CD4-positive, alpha-beta T cell treated with Interleukin-17A for 1 hour (primary cell): ENCODE measurements around the gene ASIC1.
"Not testable (repeated sequence)": the region's sequence is repeated elsewhere in the genome, so short reads cannot be mapped to it uniquely, and the experiment has no call there.

Experiments used
- DNase-seq: peaks from one replicate; pipeline ENCODE4 v3.0.0-alpha.2; 2020

The ASIC1 gene

GRCh38 chr12:50061946-50062686, 4.7 kb downstream of the ASIC1 start:
- DNase-seq: no peak

GRCh38 chr12:50062728-50063460, 5.5 kb downstream of the ASIC1 start:
- no peak for DNase-seq

DNA sequence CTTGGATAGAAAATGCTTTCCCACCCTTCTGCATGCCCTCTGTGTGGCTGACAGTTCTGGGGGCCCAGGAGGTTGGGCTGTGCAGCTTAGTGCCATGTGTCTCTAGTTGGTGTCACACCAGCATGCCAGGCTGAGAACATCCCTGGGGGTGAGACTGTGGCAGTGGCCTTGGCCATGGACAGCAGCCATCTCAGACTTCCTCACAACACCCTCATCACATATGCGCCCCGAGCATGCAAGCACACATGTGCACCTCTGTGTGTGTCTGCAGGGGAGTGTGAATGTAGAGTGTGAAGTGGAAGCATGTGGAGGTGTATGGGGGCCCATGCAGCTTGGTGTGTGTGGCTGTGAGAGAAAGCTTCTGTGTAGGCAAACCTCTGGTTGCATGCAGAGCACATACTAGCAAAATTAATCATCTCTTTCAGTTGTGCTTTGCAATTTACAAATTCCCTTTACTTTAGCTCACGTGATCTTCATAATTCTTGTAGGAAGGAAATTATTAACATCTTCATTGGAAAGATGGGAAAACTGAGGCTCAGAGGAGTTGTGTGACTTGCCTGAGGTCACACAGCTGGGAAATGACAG, 8.4 kb downstream of the ASIC1 start:
- DNase-seq: no peak

- no peak for DNase-seq
These were observed 9.0 kb downstream of the ASIC1 start for GRCh38 chr12:50066402-50066801.

DNA sequence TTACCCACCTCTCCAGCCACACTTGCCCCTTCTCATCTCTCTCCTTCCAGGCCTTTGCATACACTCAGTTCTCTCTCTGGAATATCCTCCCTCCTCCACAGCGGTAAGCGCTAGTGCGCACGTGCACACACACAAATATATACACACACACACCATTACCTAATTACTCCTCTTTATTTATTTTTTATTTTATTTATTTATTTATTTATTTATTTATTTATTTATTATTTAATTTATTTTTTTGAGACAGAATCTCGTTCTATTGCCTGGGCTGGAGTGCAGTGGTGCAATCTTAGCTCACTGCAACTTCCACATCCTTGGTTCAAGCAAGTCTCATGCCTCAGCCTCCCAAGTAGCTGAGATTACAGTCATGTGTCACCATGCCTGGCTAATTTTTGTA, 11.7 kb downstream of the ASIC1 start:
- no peak for DNase-seq

DNA sequence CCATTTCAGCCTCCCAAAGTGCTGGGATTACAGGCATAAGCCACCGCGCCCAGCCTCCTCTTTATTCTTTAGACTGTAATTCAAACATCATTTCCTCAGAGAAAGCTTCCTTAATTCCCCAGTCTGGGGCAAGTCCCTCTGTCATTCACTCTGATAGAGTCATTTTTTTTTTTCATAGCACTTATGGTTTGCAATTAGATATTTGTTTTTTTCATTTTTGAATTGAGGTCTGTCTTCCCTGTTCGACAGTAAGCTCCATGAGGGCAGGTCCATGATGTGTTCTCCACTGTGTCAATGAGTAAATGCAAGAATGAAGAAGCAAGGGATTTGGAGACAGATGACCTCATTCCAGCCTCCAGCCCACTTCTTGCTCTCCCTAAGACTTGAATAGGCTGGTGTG, 12.1 kb downstream of the ASIC1 start:
- DNase-seq: no peak

GRCh38 chr12:50070314-50071060, 13.1 kb downstream of the ASIC1 start:
- peak; percentile 66 for DNase-seq

DNA sequence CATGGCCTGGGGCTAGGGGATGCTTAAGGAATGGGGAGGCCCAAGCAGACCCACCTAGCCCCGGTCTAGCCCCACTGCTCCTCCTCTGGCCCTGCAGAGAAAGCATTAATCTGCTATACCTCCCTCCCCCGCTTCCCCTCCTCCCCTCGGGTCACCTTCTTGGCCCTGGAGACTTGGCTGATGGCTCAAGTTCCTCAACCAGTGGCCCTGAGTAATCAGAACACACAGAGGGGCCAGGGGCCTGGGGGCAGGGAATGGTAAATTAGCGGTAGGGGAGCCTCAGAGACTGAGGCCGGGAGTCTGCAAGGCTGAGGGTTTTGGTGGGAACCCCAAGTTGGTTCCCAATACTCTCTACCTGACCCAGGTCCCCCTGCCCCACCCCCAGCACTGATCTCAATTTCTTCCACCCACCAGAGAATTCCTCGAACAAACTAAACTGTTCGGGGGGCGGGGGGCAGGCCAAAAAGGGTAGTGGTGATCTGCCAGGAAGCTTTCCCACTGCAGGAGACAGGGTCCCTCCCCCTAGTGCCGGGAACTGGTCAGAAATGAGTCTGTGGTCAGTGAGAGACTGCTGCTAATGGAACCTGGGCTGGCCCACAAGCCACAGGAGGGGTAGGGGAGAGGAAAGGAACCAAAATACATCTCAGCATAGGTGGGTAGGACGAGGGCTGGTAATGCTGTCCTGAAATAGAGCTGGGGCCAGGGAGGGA, 15.0 kb downstream of the ASIC1 start:
- DNase-seq: no peak

- DNase-seq: no peak
These were observed 15.8 kb downstream of the ASIC1 start for GRCh38 chr12:50073206-50073605.

DNA sequence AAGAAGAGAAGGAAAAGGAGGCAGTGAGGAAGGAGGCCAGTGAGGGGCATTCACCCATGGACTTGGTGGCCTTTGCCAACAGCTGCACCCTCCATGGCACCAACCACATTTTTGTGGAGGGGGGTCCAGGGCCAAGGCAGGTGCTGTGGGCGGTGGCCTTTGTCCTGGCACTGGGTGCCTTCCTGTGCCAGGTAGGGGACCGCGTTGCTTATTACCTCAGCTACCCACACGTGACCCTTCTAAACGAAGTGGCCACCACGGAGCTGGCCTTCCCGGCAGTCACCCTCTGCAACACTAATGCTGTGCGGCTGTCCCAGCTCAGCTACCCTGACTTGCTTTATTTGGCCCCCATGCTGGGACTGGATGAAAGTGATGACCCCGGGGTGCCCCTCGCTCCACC, 16.3 kb downstream of the ASIC1 start:
- no peak for DNase-seq

DNA sequence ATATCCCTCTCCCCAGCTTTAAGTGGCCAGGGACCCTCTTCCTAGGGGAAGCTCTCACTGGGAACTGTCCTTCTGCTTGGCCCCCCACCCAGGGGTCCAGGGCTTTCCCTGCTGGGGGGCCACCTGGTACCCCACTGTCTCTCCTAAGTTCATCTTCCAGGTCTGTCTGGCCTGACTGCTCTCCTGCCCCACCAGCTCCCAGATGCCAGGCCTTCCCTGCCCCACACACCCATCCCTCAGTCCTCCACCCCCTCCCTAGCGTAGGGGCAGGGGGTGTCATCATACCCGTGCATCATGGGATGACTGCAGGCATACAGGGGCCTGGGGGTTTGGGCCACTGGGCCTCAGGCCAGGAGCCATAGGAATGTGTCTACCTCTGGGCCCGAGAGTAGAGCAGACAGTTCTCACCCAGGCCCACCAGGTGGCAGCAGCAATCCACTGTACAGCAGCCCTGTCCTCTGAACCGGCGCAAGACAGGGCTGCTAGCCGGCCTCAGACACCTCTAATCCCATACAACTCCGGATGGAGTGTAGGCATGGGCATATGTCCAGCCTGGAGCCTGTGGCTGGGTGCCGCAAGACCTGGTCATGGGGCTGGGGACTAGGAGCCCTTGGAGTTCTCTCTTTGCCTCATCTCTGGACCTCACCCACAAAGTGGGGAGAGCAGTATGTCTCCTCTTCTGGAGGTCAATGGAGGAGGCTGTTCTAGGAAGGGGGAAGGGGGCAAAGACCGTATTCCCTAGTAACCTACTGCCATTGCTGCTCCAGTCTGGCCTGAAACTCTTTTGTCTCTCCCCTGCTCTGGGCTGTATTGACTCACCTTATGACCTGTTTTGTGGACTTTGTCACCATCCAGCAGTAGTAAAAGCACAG, 17.8 kb downstream of the ASIC1 start:
- DNase-seq: peak; percentile 82

- DNase-seq: no peak
These were observed 18.4 kb downstream of the ASIC1 start for GRCh38 chr12:50075808-50076170.

DNA sequence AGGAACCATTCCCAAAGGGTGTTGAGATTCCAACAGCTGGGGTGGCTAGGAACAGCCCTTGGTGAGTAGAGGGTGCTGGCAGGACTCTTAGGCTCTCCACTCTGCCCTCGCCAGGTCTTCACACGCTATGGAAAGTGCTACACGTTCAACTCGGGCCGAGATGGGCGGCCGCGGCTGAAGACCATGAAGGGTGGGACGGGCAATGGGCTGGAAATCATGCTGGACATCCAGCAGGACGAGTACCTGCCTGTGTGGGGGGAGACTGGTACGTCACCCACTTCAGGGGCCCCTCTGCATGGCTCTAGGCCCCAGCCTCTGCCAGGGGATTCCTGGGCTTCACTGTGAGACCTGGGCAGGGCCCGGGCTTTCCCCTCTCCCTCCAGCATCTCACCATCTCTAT, 19.7 kb downstream of the ASIC1 start:
- no peak for DNase-seq

GRCh38 chr12:50078281-50078680, 20.9 kb downstream of the ASIC1 start:
- no peak for DNase-seq

GRCh38 chr12:50079771-50080170, 22.4 kb downstream of the ASIC1 start:
- DNase-seq: no peak

DNA sequence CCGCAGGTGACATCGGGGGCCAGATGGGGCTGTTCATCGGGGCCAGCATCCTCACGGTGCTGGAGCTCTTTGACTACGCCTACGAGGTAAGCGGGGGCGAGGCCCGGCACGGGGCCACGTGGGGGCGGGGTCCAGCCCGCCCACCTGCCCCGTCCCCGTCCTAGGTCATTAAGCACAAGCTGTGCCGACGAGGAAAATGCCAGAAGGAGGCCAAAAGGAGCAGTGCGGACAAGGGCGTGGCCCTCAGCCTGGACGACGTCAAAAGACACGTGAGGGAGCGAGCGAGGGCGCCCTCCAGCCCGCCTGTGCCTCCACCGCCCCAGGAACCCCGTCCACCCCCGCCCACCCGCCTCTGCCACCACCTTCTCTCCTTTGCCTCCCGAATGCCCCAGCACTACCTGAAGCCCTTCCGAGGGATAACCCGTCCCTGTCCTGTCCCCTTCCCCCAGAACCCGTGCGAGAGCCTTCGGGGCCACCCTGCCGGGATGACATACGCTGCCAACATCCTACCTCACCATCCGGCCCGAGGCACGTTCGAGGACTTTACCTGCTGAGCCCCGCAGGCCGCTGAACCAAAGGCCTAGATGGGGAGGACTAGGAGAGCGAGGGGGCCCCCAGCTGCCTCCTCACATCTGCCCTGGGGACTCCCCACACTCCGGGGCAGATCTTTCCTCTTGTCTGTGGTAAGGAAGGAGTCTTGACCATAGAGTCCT, 23.9 kb downstream of the ASIC1 start:
- no peak for DNase-seq

- DNase-seq: no peak
These were observed 25.2 kb downstream of the ASIC1 start for GRCh38 chr12:50082644-50083043.

- DNase-seq: no peak
These were observed 25.9 kb downstream of the ASIC1 start for GRCh38 chr12:50083301-50083700.

- not testable (repeated sequence) for DNase-seq
These were observed 27.0 kb downstream of the ASIC1 start for GRCh38 chr12:50084409-50084774.

GRCh38 chr12:50084775-50085614, 27.6 kb downstream of the ASIC1 start, which contains the start of gene SMARCD1:
SMARCD1 (plus strand) TSS chr12:50085342; CDS start chr12:50085370, 28 bp downstream.
- peak; percentile 91 for DNase-seq
